Activated CD4-positive, alpha-beta T cell treated with anti-CD3 and anti-CD28 coated beads, Interleukin-10, Interleukin-2, amounts not matched to agents 100 ng/mL and 50 ng/mL, durations not matched to agents 16 hours and 8 hours (primary cell): ENCODE results near the gene OSBPL6.

Experiments used
- DNase-seq: peaks from one replicate; pipeline ENCODE4 v3.0.0-alpha.2; 2020

OSBPL6 gene

GRCh38 chr2:178199334-178199733, 5.0 kb downstream of the OSBPL6 start:
- no peak for DNase-seq

GRCh38 chr2:178200331-178200730, 6.0 kb downstream of the OSBPL6 start:
- no peak for DNase-seq

GRCh38 chr2:178202927-178203326, 8.6 kb downstream of the OSBPL6 start:
- no peak for DNase-seq

- DNase-seq, result no peak
Observed at GRCh38 chr2:178204977-178205376, 10.7 kb downstream of the OSBPL6 start.

- DNase-seq, result no peak
Observed at GRCh38 chr2:178205853-178206521, 11.7 kb downstream of the OSBPL6 start.

GRCh38 chr2:178208336-178208735, 14.0 kb downstream of the OSBPL6 start:
- no peak for DNase-seq

GRCh38 chr2:178208817-178209216, 14.5 kb downstream of the OSBPL6 start:
- no peak for DNase-seq

- DNase-seq, result no peak
Observed at GRCh38 chr2:178211460-178211859, 17.1 kb downstream of the OSBPL6 start.

GRCh38 chr2:178211943-178212342, 17.6 kb downstream of the OSBPL6 start:
- DNase-seq, result no peak

GRCh38 chr2:178213991-178214390, 19.7 kb downstream of the OSBPL6 start:
- DNase-seq, result no peak

GRCh38 chr2:178219247-178219646, 24.9 kb downstream of the OSBPL6 start:
- DNase-seq, result no peak

GRCh38 chr2:178220814-178221213, 26.5 kb downstream of the OSBPL6 start:
- no peak for DNase-seq

GRCh38 chr2:178221556-178221955, 27.2 kb downstream of the OSBPL6 start:
- no peak for DNase-seq

- no peak for DNase-seq
Observed at GRCh38 chr2:178223806-178224205, 29.5 kb downstream of the OSBPL6 start.

GRCh38 chr2:178225006-178225805, 30.9 kb downstream of the OSBPL6 start:
- no peak for DNase-seq

GRCh38 chr2:178227187-178227586, 32.9 kb downstream of the OSBPL6 start:
- no peak for DNase-seq

GRCh38 chr2:178229927-178230326, 35.6 kb downstream of the OSBPL6 start:
- DNase-seq, result no peak

- no peak for DNase-seq
Observed at GRCh38 chr2:178230396-178230795, 36.1 kb downstream of the OSBPL6 start.

- no peak for DNase-seq
Observed at GRCh38 chr2:178233428-178233827, 39.1 kb downstream of the OSBPL6 start.

- DNase-seq, result no peak
Observed at GRCh38 chr2:178234648-178235047, 40.3 kb downstream of the OSBPL6 start.

GRCh38 chr2:178237488-178238153, 43.3 kb downstream of the OSBPL6 start:
- DNase-seq, result no peak

GRCh38 chr2:178238154-178238521, 43.8 kb downstream of the OSBPL6 start:
- no peak for DNase-seq

GRCh38 chr2:178238750-178239149, 44.4 kb downstream of the OSBPL6 start:
- DNase-seq, result no peak
